HCT116 (cell line): Measurements from ENCODE around the gene IL11RA. TPM values are rescaled to one million over a fixed set of nuclear protein-coding genes. Genes with fewer than 3 reads are reported as not detected.

Experiments used
- ATAC-seq: fragments of 200-7000 bp; cut with Tn5 transposase; 2 replicates; pipeline ENCODE4 v1.9.1; 2020; ENCODE audit warnings: mild to moderate bottlenecking, moderate library complexity
- BruUV-seq: library from RNA; stranded (reverse); fragments of 400-500 nt; replicated peaks from 2 replicates; lab custom pipeline; 2021; lab: Mats Ljungman, UMichigan
- CTCF ChIA-PET: fragments of 300-600 bp; sonication (Branson Sonifier 250); formaldehyde crosslinking; loops from one replicate; lab custom pipeline; 2021; ENCODE audit warnings: antibody characterized with exemption; lab: Charles Lee
- POLR2A ChIA-PET: fragments of 300-600, 350-600 bp; sonication (Branson Sonifier 250); formaldehyde crosslinking; loops from one replicate; lab custom pipeline; 2021; ENCODE audit warnings: antibody characterized with exemption; lab: Charles Lee
- RAD21 ChIA-PET, 2 experiments: fragments of 300-600 bp; sonication (Branson Sonifier 250); formaldehyde crosslinking; loops; one replicate each; lab custom pipeline; 2023; ENCODE audit warnings: low total read pairs in 2 of 2; ENCODE audit not compliant: uncharacterized antibody in 2 of 2, unreplicated experiment in 2 of 2, low non-redundant PET in 1 of 2; lab: Charles Lee
- DNase-seq: peaks from one replicate; pipeline ENCODE4 v3.0.0-alpha.2; 2010; ENCODE audit warnings: low read depth, low spot score
- H2AFZ ChIP-seq: fragments of 200-600 bp; shearing (Covaris generic), sonication (generic); 2 replicates; pipeline ENCODE4 v1.6.1; 2017; ENCODE audit warnings: low read depth, mixed run types, mixed read lengths, antibody characterized with exemption, low read length; ENCODE audit not compliant: poor library complexity, severe bottlenecking
- H3K27ac ChIP-seq: 2 replicates; pipeline ENCODE4 v1.5.1; 2012; ENCODE audit warnings: low read depth, low read length
- H3K27me3 ChIP-seq: fragments of 200-600 bp; sonication (generic); 2 replicates; pipeline ENCODE4 v1.6.1; 2016; ENCODE audit warnings: mixed run types, low read length, mixed read lengths; ENCODE audit not compliant: insufficient read depth
- H3K36me3 ChIP-seq, 2 experiments: fragments of 200-500 bp in 1 of 2; fragments of 200-600 bp in 1 of 2; sonication (Bioruptor generic) in 1 of 2; sonication (generic) in 1 of 2; 2 replicates each; pipeline versions ENCODE4 v1.5.1 to v1.6.1; 2014 to 2016; ENCODE audit warnings: low read length in 2 of 2, inconsistent platforms in 1 of 2, mixed read lengths in 1 of 2, mixed run types in 1 of 2; ENCODE audit not compliant: insufficient read depth in 2 of 2, control insufficient read depth in 1 of 2
- H3K4me1 ChIP-seq, 2 experiments: fragments of 200-600 bp in 1 of 2; sonication (generic) in 1 of 2; 2 replicates each; pipeline versions ENCODE4 v1.5.1 to v1.6.1; 2012 to 2017; ENCODE audit warnings: low read length in 2 of 2, inconsistent platforms in 1 of 2, mild to moderate bottlenecking in 1 of 2, mixed read lengths in 1 of 2, mixed run types in 1 of 2, moderate library complexity in 1 of 2; ENCODE audit not compliant: insufficient read depth in 2 of 2, control insufficient read depth in 1 of 2
- H3K4me2 ChIP-seq: fragments of 200-600 bp; sonication (generic); 2 replicates; pipeline ENCODE4 v1.6.1; 2017; ENCODE audit warnings: mixed run types, low read length, mixed read lengths
- H3K4me3 ChIP-seq, 2 experiments: fragments of 200-600 bp in 1 of 2; sonication (generic) in 1 of 2; replicated peaks in 1 of 2; 2 replicates each; pipeline ENCODE4 v1.5.1; 2011 to 2016; ENCODE audit warnings: low read length in 2 of 2, control low read depth in 1 of 2, low read depth in 1 of 2, mild to moderate bottlenecking in 1 of 2, mixed read lengths in 1 of 2, mixed run types in 1 of 2
- H3K79me2 ChIP-seq: fragments of 200-600 bp; sonication (generic); 2 replicates; pipeline ENCODE4 v1.6.1; 2017; ENCODE audit warnings: mild to moderate bottlenecking, mixed run types, low read length, moderate library complexity, mixed read lengths; ENCODE audit not compliant: insufficient read depth
- H3K9ac ChIP-seq: fragments of 200-600 bp; sonication (generic); 2 replicates; pipeline ENCODE4 v1.6.1; 2016; ENCODE audit warnings: low read length, mixed read lengths
- H3K9me2 ChIP-seq: fragments of 200-600 bp; sonication (generic), shearing (Covaris generic); 2 replicates; pipeline ENCODE4 v1.6.1; 2017; ENCODE audit warnings: mixed run types, mild to moderate bottlenecking, moderate library complexity; ENCODE audit not compliant: insufficient read depth
- H3K9me3 ChIP-seq, 2 experiments: fragments of 200-500 bp in 1 of 2; fragments of 200-600 bp in 1 of 2; sonication (Bioruptor generic) in 1 of 2; sonication (generic) in 1 of 2; 2 replicates each; pipeline ENCODE4 v1.6.1; 2014 to 2017; ENCODE audit warnings: low read length in 2 of 2, mixed read lengths in 2 of 2, inconsistent platforms in 1 of 2, low read depth in 1 of 2, mild to moderate bottlenecking in 1 of 2, mixed run types in 1 of 2, moderate library complexity in 1 of 2; ENCODE audit not compliant: control insufficient read depth in 1 of 2, insufficient read depth in 1 of 2
- H4K20me1 ChIP-seq: fragments of 200-600 bp; sonication (generic), shearing (Covaris generic); 2 replicates; pipeline ENCODE4 v1.6.1; 2017; ENCODE audit warnings: mixed run types, mild to moderate bottlenecking, moderate library complexity; ENCODE audit not compliant: insufficient read depth
- ATF3 ChIP-seq: IDR thresholded peaks from 2 replicates; pipeline ENCODE4 v1.6.1; 2012
- CBX3 ChIP-seq: IDR thresholded peaks from 2 replicates; pipeline ENCODE4 v1.6.1; 2012; ENCODE audit warnings: low read depth
- CEBPB ChIP-seq: IDR thresholded peaks from 2 replicates; pipeline ENCODE4 v1.6.1; 2012; ENCODE audit warnings: low read depth
- EGR1 ChIP-seq: IDR thresholded peaks from 2 replicates; pipeline ENCODE4 v1.6.1; 2012; ENCODE audit warnings: low read depth
- ELF1 ChIP-seq: IDR thresholded peaks from 2 replicates; pipeline ENCODE4 v1.6.1; 2012; ENCODE audit warnings: low read depth, borderline replicate concordance
- EZH2 ChIP-seq: fragments of 200-600 bp; sonication (generic); IDR thresholded peaks from 2 replicates; pipeline ENCODE4 v1.6.1; 2017; ENCODE audit warnings: antibody characterized with exemption, mixed run types
- FOSL1 ChIP-seq: IDR thresholded peaks from 2 replicates; pipeline ENCODE4 v1.6.1; 2012; ENCODE audit warnings: low read depth
- JUND ChIP-seq: IDR thresholded peaks from 2 replicates; pipeline ENCODE4 v1.6.1; 2012
- MAX ChIP-seq: IDR thresholded peaks from 2 replicates; pipeline ENCODE4 v1.6.1; 2012
- POLR2A ChIP-seq: IDR thresholded peaks from 2 replicates; pipeline ENCODE4 v1.7.0; 2011; ENCODE audit warnings: borderline replicate concordance; ENCODE audit not compliant: insufficient read depth, insufficient read length; ENCODE audit errors: extremely low read depth
- POLR2AphosphoS5 ChIP-seq: IDR thresholded peaks from 2 replicates; pipeline ENCODE4 v1.6.1; 2011; ENCODE audit warnings: mild to moderate bottlenecking, low read depth, low read length, moderate library complexity
- REST ChIP-seq: IDR thresholded peaks from 2 replicates; pipeline ENCODE4 v1.6.1; 2012; ENCODE audit warnings: low read depth
- SIN3A ChIP-seq: IDR thresholded peaks from 2 replicates; pipeline ENCODE4 v1.6.1; 2012; ENCODE audit warnings: low read depth
- SP1 ChIP-seq: IDR thresholded peaks from 2 replicates; pipeline ENCODE4 v1.6.1; 2012; ENCODE audit warnings: low read depth
- SRF ChIP-seq: IDR thresholded peaks from 2 replicates; pipeline ENCODE4 v1.6.1; 2012; ENCODE audit warnings: low read depth
- TCF7L2 ChIP-seq: IDR thresholded peaks from 2 replicates; pipeline ENCODE4 v1.7.0; 2011; ENCODE audit warnings: borderline replicate concordance, inconsistent platforms; ENCODE audit not compliant: insufficient read depth, insufficient read length; ENCODE audit errors: extremely low read depth
- YY1 ChIP-seq: IDR thresholded peaks from 2 replicates; pipeline ENCODE4 v1.6.1; 2011; ENCODE audit warnings: low read length, low read depth, moderate library complexity, mild to moderate bottlenecking; ENCODE audit not compliant: insufficient replicate concordance; ENCODE audit errors: extremely low read depth
- ZBTB33 ChIP-seq: IDR thresholded peaks from 2 replicates; pipeline ENCODE4 v1.6.1; 2011; ENCODE audit warnings: mild to moderate bottlenecking, low read length, moderate library complexity; ENCODE audit not compliant: insufficient replicate concordance; ENCODE audit errors: extremely low read depth
- ZFX ChIP-seq: fragments of 450-650 bp; IDR thresholded peaks from 2 replicates; pipeline ENCODE4 v1.6.1; 2017
- intact Hi-C: fragments of 100-400 bp; cut with micrococcal nuclease; formaldehyde crosslinking; loops from 2 replicates; pipeline ENCODE4 v1.10.0; 2022
- total RNA-seq: library from RNA; stranded (reverse); gene quantifications from one replicate; pipeline ENCODE4 v1.2.1, GENCODE V29; 2021; ENCODE audit not compliant: unreplicated experiment

The IL11RA gene
- total RNA-seq, 1 experiment from 2014 or later = 10.6 TPM

GRCh38 chr9:34606905-34607304, 45.1 kb upstream of the IL11RA start:
- no peak for ATAC-seq
- Histone ChIP-seq H3K4me2 (no peak overlapping the region), H3K36me3 (no peaks in the 10 kb centered on the region), H3K27ac (no peak overlapping the region), H3K9me3 (no peaks in the 10 kb centered on the region), H2AFZ (no peak overlapping the region), H3K27me3 (no peaks in the 10 kb centered on the region), H3K4me3 (no peak overlapping the region), H3K9me2 (no peaks in the 10 kb centered on the region), H3K79me2 (peaks cover 15% of the 10 kb centered on the region), H3K4me1 (peaks cover 0 to 20% of the 10 kb centered on the region in 2 experiments; a peak in 2 of 4 replicates), H4K20me1 (no peaks in the 10 kb centered on the region), H3K9ac (no peak overlapping the region)
- no TSS peak for BruUV-seq
- ChIA-PET RAD21 (no interaction called here), POLR2A (no interaction called here), CTCF (interaction anchor here (1.8 to 2.4 kb wide), 2 partner anchors 15 to 27 kb away, joined by 6 to 7 read pairs; no protein-coding TSS in a partner anchor)
- no peak for DNase-seq
- intact Hi-C loops = loop anchor here (10.0 kb wide), 1 partner anchor 352 kb away; no protein-coding TSS in a partner anchor
- no peak for TF ChIP-seq YY1
- TF ChIP-seq SRF = no peak
- no peak for TF ChIP-seq REST
- no peak for TF ChIP-seq FOSL1
- no peak for TF ChIP-seq JUND
- TF ChIP-seq POLR2AphosphoS5 = no peak
- no peak for TF ChIP-seq ZFX
- TF ChIP-seq SP1 = no peak
- no peak for TF ChIP-seq EGR1
- no peak for TF ChIP-seq ATF3
- TF ChIP-seq SIN3A = no peak
- no peak for TF ChIP-seq CBX3
- TF ChIP-seq ELF1 = no peak
- no peak for TF ChIP-seq POLR2A
- no peak for TF ChIP-seq MAX
- no peak for TF ChIP-seq CEBPB
- no peak for TF ChIP-seq ZBTB33
- no peak for TF ChIP-seq EZH2
- no peak for TF ChIP-seq TCF7L2
- TF ChIP-seq, all 23 proteins: peak for 0
